ENCODE results near the gene GRN. TPM values are rescaled to one million over a fixed set of nuclear protein-coding genes. Genes with fewer than 3 reads are reported as not detected.
A peak's percentile ranks its signal among the peaks of the same experiment; 100 is the strongest.

Gene GRN
- polyA plus RNA-seq, 2 of the 4 experiments (the other 2 are of a cell fraction), result 111 to 197 TPM

DNA sequence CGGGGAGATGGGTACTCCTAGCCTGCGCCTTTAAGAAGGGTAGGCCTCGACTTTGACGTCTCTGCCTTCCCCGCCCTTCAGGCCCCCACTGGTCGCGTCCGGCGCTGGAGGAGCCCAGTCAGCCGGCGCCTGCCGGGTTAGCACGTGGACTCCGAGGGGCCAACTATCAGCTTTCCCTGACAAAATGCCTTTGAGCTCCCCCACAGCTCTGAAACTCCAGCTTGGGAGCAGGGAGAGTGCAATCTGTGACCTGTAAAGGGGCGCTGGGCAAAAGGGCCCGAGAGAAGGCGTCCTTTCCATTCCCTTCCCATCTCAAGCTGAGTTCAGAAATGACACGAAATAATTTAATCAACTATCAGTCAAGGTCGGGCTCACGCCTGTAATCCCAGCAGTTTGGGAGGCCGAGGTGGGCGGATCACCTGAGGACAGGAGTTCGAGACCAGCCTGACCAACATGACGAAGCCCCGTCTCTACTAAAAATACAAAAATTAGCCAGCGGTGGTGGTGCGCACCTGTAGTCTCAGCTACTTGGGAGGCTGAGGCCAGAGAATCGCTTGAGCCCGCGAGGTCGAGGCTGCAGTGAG, 18.1 kb upstream of the GRN start (continued):
- TF ChIP-seq, protein P1, sequence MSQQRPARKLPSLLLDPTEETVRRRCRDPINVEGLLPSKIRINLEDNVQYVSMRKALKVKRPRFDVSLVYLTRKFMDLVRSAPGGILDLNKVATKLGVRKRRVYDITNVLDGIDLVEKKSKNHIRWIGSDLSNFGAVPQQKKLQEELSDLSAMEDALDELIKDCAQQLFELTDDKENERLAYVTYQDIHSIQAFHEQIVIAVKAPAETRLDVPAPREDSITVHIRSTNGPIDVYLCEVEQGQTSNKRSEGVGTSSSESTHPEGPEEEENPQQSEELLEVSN (IDR thresholded peaks at IDR 0.05; ENCODE audit: borderline replicate concordance, low read depth), result peak; percentile 88
- no peak; the same call in 1 of the 2 replicates for TF ChIP-seq GATA3 (IDR thresholded peaks at IDR 0.05; ENCODE audit: borderline replicate concordance)
- TF ChIP-seq CBX2 (IDR thresholded peaks at IDR 0.05; ENCODE audit: borderline replicate concordance, low read depth), result no peak
- no peak for TF ChIP-seq ZNF302 (CRISPR knock-in tag; IDR thresholded peaks at IDR 0.05)
- no peak for TF ChIP-seq SREBF2 (IDR thresholded peaks at IDR 0.05)
- peak in 1 of 2 experiments; percentile 22; a peak in 1 of 5 replicates for TF ChIP-seq RAD21 (conservative IDR thresholded peaks at IDR 0.05 in 1 of 2, IDR thresholded peaks at IDR 0.05 in 1 of 2)
- TF ChIP-seq MAFK (IDR thresholded peaks at IDR 0.05; ENCODE audit: partially characterized antibody), result no peak
- TF ChIP-seq RARB (CRISPR knock-in tag; IDR thresholded peaks at IDR 0.05), result no peak
- no peak for TF ChIP-seq TP53 (CRISPR knock-in tag; IDR thresholded peaks at IDR 0.05)
- TF ChIP-seq, protein P2, sequence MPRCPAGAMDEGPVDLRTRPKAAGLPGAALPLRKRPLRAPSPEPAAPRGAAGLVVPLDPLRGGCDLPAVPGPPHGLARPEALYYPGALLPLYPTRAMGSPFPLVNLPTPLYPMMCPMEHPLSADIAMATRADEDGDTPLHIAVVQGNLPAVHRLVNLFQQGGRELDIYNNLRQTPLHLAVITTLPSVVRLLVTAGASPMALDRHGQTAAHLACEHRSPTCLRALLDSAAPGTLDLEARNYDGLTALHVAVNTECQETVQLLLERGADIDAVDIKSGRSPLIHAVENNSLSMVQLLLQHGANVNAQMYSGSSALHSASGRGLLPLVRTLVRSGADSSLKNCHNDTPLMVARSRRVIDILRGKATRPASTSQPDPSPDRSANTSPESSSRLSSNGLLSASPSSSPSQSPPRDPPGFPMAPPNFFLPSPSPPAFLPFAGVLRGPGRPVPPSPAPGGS (IDR thresholded peaks at IDR 0.05), result no peak
- TF ChIP-seq PBX3 (IDR thresholded peaks at IDR 0.05), result peak; percentile 59; the same call in 1 of the 2 replicates
- no peak for TF ChIP-seq FOSB (CRISPR knock-in tag; IDR thresholded peaks at IDR 0.05)
- TF ChIP-seq EP300 (IDR thresholded peaks at IDR 0.05), result no peak
- TF ChIP-seq REST (IDR thresholded peaks at IDR 0.05), result no peak
- peak; percentile 40; the same call in 1 of the 2 replicates for TF ChIP-seq KDM1A (IDR thresholded peaks at IDR 0.05; ENCODE audit: low read depth)
- peak; percentile 73 for TF ChIP-seq USF2 (IDR thresholded peaks at IDR 0.05)
- 0 out of 2 replicates have a peak, but pooled peaks have one; percentile 49 for TF ChIP-seq HDAC2 (IDR thresholded peaks at IDR 0.05)
- TF ChIP-seq NR3C1 (IDR thresholded peaks at IDR 0.05), result no peak
- no peak for TF ChIP-seq EHMT2 (IDR thresholded peaks at IDR 0.05; ENCODE audit: low read depth)
- TF ChIP-seq, protein P3, sequence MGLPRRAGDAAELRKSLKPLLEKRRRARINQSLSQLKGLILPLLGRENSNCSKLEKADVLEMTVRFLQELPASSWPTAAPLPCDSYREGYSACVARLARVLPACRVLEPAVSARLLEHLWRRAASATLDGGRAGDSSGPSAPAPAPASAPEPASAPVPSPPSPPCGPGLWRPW (IDR thresholded peaks at IDR 0.05), result no peak
- TF ChIP-seq TFCP2L1 (CRISPR knock-in tag; IDR thresholded peaks at IDR 0.05), result no peak
- TF ChIP-seq, protein P4, sequence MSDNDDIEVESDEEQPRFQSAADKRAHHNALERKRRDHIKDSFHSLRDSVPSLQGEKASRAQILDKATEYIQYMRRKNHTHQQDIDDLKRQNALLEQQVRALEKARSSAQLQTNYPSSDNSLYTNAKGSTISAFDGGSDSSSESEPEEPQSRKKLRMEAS (IDR thresholded peaks at IDR 0.05), result peak; percentile 99
- TF ChIP-seq, protein P5, sequence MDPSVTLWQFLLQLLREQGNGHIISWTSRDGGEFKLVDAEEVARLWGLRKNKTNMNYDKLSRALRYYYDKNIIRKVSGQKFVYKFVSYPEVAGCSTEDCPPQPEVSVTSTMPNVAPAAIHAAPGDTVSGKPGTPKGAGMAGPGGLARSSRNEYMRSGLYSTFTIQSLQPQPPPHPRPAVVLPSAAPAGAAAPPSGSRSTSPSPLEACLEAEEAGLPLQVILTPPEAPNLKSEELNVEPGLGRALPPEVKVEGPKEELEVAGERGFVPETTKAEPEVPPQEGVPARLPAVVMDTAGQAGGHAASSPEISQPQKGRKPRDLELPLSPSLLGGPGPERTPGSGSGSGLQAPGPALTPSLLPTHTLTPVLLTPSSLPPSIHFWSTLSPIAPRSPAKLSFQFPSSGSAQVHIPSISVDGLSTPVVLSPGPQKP (IDR thresholded peaks at IDR 0.05; ENCODE audit: low read depth, low read length), result no peak
- TF ChIP-seq NFE2L2 (conservative IDR thresholded peaks at IDR 0.05; ENCODE audit: low read length), result no peak
- no peak for TF ChIP-seq ESRRA (IDR thresholded peaks at IDR 0.05; ENCODE audit: borderline replicate concordance, low read length)
- TF ChIP-seq, protein P6, sequence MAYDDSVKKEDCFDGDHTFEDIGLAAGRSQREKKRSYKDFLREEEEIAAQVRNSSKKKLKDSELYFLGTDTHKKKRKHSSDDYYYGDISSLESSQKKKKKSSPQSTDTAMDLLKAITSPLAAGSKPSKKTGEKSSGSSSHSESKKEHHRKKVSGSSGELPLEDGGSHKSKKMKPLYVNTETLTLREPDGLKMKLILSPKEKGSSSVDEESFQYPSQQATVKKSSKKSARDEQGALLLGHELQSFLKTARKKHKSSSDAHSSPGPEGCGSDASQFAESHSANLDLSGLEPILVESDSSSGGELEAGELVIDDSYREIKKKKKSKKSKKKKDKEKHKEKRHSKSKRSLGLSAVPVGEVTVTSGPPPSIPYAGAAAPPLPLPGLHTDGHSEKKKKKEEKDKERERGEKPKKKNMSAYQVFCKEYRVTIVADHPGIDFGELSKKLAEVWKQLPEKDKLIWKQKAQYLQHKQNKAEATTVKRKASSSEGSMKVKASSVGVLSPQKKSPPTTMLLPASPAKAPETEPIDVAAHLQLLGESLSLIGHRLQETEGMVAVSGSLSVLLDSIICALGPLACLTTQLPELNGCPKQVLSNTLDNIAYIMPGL (CRISPR knock-in tag; IDR thresholded peaks at IDR 0.05; ENCODE audit: borderline replicate concordance), result no peak
- TF ChIP-seq ZFP36 (IDR thresholded peaks at IDR 0.05; ENCODE audit: borderline replicate concordance, partially characterized antibody), result no peak
- TF ChIP-seq POLR2A (IDR thresholded peaks at IDR 0.05; ENCODE audit: low read length), result no peak; the same call in 1 of the 2 replicates
- no peak for TF ChIP-seq ATOH8 (CRISPR knock-in tag; IDR thresholded peaks at IDR 0.05; ENCODE audit: low read depth)
- TF ChIP-seq EHF (CRISPR knock-in tag; IDR thresholded peaks at IDR 0.05), result no peak
- no peak for TF ChIP-seq CHD2 (IDR thresholded peaks at IDR 0.05; ENCODE audit: low read length, partially characterized antibody)

All from A549 (cell line).